AG04450 (cell line): Measurements from ENCODE around the gene JPH4. TPM values are rescaled to one million over a fixed set of nuclear protein-coding genes. Genes with fewer than 3 reads are reported as not detected.

Experiments used
- CTCF ChIA-PET: fragments of 300-600, 350-600 bp; formaldehyde crosslinking; extraction: SDS; loops from one replicate; lab custom pipeline; 2022; ENCODE audit warnings: antibody characterized with exemption, inconsistent platforms; lab: Charles Lee
- POLR2A ChIA-PET: fragments of 350-600 bp; formaldehyde crosslinking; extraction: SDS; loops from one replicate; lab custom pipeline; 2021; ENCODE audit warnings: antibody characterized with exemption, inconsistent platforms; lab: Yijun Ruan, JAX
- DNase-seq: peaks from one replicate; pipeline ENCODE4 v3.0.0-alpha.2; 2011; ENCODE audit warnings: low read depth, low spot score
- H3K27ac ChIP-seq: one replicate; pipeline ENCODE4 v1.5.1; 2012; ENCODE audit warnings: low read depth, low read length, control low read depth
- H3K27me3 ChIP-seq: one replicate; pipeline ENCODE4 v1.6.0; 2012; ENCODE audit warnings: low read length; ENCODE audit not compliant: control insufficient read depth, insufficient read depth
- H3K4me3 ChIP-seq: 2 replicates; pipeline ENCODE4 v1.5.1; 2011; ENCODE audit warnings: mild to moderate bottlenecking, low read depth, low read length, control low read depth
- H3K9me3 ChIP-seq: 2 replicates; pipeline ENCODE4 v1.5.1; 2012; ENCODE audit warnings: low read length; ENCODE audit not compliant: control insufficient read depth, insufficient read depth
- polyA plus RNA-seq: library from polyadenylated mRNA; depleted of rRNA; stranded (reverse); fragments of >200 nt; gene quantifications from 2 replicates; pipeline ENCODE4 v1.2.3, GENCODE V29; 2011; rRNA removed
- TF ChIP-seq, protein P1 (sequence below): IDR thresholded peaks from 2 replicates; pipeline ENCODE4 v1.5.1; 2011; ENCODE audit warnings: low read depth, low read length, control low read depth, inconsistent platforms

JPH4 gene
- polyA plus RNA-seq, 1 experiment = not detected

DNA sequence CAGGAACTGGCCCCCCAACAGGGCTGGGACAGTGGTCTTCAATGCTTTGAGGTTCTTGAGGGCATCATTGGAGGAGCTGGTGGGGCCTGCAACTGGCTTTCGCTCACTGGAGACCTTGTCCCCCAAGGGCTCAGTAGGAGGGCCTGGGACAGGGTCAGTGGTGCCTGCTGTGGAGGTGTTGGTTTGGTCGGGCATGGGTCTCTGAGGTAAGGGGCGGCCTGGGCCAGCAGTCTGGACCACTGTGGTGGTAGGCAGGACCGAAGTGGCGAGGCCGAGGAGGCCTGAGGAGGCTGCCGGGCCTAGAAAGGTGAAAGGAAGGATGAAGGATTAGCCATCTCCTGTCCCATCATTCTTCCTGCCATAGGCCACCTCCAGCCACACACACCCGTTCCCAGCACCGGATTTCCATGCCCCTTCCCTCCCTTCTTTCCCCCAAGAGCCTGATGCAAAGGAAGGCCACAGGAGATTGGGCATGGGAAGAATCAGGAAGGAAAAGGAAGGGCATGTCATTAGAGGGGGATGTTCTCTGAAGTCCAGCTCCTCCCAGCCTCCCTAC, 55.9 kb downstream of the JPH4 start:
- Histone ChIP-seq H3K4me3 (no peak overlapping the region), H3K9me3 (no peaks in the 10 kb centered on the region; the same call in 1 of the 2 replicates), H3K27ac (no peak overlapping the region), H3K27me3 (no peaks in the 10 kb centered on the region)
- POLR2A ChIA-PET = no interaction called here
- DNase-seq = no peak
- CTCF ChIA-PET = no interaction called here
- TF ChIP-seq, protein P1, sequence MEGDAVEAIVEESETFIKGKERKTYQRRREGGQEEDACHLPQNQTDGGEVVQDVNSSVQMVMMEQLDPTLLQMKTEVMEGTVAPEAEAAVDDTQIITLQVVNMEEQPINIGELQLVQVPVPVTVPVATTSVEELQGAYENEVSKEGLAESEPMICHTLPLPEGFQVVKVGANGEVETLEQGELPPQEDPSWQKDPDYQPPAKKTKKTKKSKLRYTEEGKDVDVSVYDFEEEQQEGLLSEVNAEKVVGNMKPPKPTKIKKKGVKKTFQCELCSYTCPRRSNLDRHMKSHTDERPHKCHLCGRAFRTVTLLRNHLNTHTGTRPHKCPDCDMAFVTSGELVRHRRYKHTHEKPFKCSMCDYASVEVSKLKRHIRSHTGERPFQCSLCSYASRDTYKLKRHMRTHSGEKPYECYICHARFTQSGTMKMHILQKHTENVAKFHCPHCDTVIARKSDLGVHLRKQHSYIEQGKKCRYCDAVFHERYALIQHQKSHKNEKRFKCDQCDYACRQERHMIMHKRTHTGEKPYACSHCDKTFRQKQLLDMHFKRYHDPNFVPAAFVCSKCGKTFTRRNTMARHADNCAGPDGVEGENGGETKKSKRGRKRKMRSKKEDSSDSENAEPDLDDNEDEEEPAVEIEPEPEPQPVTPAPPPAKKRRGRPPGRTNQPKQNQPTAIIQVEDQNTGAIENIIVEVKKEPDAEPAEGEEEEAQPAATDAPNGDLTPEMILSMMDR = no peak

DNA sequence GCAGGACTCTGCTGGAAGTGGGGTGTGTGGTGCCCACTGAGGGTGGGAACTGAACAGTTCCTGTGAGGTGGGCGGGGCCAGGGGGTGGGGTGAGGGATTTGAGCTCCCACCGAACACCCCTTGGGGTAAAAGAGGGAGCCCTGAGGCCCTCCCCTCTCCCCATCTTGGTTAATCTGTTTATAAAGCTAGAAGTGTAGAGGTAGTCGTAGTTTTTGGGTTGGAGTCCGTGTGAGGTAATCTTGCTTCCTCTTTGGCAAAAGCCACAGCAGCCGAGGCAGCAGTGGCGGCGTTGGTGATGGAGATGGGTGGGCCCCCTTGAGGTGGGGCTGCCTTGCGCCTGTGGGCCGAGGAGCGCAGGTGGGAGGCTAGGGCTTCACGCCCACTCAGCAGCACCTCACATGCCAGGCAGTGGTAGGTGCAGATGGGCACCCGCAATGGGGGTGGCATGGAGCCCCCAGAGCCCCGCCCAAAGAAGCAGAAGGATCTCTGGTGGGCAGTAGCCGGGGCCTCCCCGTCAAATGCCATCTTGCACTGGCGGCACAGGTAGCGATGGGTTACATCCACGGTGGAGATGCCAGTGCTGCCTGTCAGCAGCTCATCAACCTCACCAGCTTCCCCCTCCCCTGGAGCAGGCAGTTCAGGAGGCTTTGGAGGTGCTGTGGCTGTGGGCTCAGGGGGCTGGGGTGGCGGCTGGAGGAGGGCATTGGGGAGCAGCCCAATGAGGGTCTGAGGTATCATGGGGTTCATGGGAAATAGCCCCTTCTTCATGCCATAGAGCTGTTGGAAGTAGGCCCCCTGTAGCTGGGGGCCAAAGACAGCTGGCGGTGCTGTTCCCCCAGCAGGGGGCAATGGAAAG, 56.6 kb downstream of the JPH4 start:
- H3K4me3 ChIP-seq = no peak overlapping the region
- H3K27me3 ChIP-seq = no peaks in the 10 kb centered on the region
- TF ChIP-seq, protein P1 = no peak
- ChIA-PET CTCF (no interaction called here), POLR2A (no interaction called here)
- H3K9me3 ChIP-seq = no peaks in the 10 kb centered on the region; the same call in 1 of the 2 replicates
- no peak for DNase-seq
- H3K27ac ChIP-seq = no peak overlapping the region

DNA sequence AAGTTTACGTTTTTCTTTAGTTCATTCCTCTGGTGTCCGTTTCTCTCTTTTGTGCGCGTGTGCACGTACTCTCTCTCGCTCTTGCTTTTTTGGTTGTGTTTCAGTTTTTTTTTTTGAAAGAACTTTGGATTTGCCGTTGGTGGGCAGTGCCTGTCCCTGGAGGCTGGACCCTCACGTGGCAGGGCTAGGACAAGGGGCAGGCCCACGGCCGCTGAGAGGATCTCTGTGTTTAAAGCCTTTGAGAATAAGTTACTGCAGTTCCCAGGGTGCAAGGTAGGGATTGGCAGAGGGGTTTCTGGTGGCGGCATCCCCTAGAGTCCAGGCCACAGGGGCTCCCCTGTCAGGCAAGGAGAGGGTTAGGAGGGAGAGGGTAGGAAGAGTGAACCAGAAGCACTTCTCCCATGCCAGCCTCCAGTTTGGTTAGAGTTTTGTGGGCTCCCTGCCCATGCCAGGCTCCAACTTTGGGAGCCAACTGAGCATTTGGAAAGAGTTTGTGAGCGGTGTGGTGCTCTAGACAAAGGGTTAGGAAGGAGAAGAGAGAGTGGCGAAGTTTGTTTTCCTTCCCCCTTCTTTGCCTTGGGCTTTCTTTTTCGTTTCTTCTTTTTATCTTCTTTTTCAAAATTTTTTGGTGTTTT, 57.6 kb downstream of the JPH4 start:
- H3K4me3 ChIP-seq = no peak overlapping the region
- no peak for DNase-seq
- H3K9me3 ChIP-seq = no peaks in the 10 kb centered on the region; the same call in 1 of the 2 replicates
- CTCF ChIA-PET = no interaction called here
- no peak overlapping the region for H3K27ac ChIP-seq
- POLR2A ChIA-PET = no interaction called here
- TF ChIP-seq, protein P1 = no peak
- no peaks in the 10 kb centered on the region for H3K27me3 ChIP-seq

DNA sequence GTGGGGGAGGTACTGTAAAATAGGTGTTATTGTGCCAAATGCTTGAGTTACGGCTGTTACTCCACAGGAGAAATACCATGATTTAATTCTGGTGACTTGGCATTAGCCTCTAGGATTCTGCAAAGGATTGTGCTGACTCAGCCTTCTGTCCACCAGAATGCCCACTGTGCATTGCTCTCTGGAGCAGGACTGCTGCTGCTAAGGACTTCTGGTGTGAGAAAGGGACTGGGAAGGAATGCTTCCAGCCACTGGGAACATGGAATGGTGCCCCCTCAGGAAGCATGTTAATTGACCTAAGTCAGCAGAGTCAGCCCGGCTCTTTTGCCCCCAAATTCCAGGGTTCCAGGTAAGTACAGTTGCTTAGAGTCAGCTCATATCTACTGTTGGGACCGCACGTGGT, 59.9 kb downstream of the JPH4 start:
- Histone ChIP-seq H3K27ac (no peak overlapping the region), H3K9me3 (no peaks in the 10 kb centered on the region; the same call in 1 of the 2 replicates), H3K4me3 (no peak overlapping the region), H3K27me3 (no peaks in the 10 kb centered on the region)
- ChIA-PET CTCF (interaction anchor here (1.0 kb wide), 1 partner anchor 70 kb away, joined by 3 read pairs; no protein-coding TSS in a partner anchor), POLR2A (no interaction called here)
- TF ChIP-seq, protein P1 = no peak
- DNase-seq = no peak

Other genes starting within 250 kb of the JPH4 start
- 17.4 and 27.0 TPM in 2 replicates for gene SLC22A17, start 225.9 kb downstream of the JPH4 start, polyA plus RNA-seq
- 5.3 and 6.6 TPM in 2 replicates for gene EFS, start 213.6 kb downstream of the JPH4 start, polyA plus RNA-seq
- gene IL25, start 206.0 kb downstream of the JPH4 start, polyA plus RNA-seq = not detected in 2 replicates
- gene CMTM5, start 201.7 kb downstream of the JPH4 start, polyA plus RNA-seq = 0.37 and 0.47 TPM in 2 replicates
- not detected in 2 replicates for gene MYH6, start 170.5 kb downstream of the JPH4 start, polyA plus RNA-seq
- not detected in 2 replicates for gene MYH7, start 143.1 kb downstream of the JPH4 start, polyA plus RNA-seq
- 43.3 and 49.8 TPM in 2 replicates for gene NGDN, start 109.1 kb downstream of the JPH4 start, polyA plus RNA-seq
- 0.09 and 0.14 TPM in 2 replicates for gene ZFHX2, start 27.0 kb downstream of the JPH4 start, polyA plus RNA-seq
- 4.9 and 9.3 TPM in 2 replicates for gene THTPA, start 22.5 kb downstream of the JPH4 start, polyA plus RNA-seq
- gene AP1G2, start 11.0 kb downstream of the JPH4 start, polyA plus RNA-seq = 8.2 and 10.6 TPM in 2 replicates
- gene DHRS2, start 57.6 kb upstream of the JPH4 start, polyA plus RNA-seq = 0.09 and 0.15 TPM in 2 replicates